AG08396 (cell line): Measurements from ENCODE around the gene COQ8B.
"Not testable (repeated sequence)": the region's sequence is repeated elsewhere in the genome, so short reads cannot be mapped to it uniquely, and the experiment has no call there.

Source experiments
- DNase-seq: peaks from one replicate; pipeline ENCODE4 v3.0.0; 2012; ENCODE audit warnings: low spot score, mixed read lengths

Gene COQ8B

DNA sequence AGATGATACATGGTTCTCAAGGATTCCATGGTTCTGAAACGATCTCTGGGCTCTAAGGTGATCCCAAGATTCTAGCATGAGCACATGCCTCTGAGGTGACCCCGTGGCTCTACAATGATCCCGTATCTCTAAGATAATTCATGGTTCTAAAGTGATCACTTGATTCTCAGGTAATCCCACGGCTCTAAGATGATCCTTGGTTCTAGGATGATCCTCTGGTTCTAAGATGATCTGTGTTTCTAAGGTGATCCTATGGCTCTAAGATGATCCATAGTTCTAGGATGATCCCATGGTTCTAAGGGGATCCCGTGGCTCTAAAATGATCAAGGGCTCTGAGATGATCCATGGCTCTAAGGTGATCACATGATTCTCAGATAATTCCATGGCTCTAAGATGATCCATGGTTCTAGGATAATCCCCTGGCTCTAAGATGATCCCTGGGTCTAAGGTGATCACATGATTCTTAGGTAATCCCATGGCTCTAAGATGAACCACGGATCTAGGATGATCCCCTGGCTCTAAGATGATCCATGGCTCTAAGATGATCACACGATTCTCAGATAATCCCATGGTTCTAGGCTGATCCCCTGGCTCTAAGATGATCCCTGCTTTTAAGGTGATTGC, 47.6 kb downstream of the COQ8B start:
- no peak for DNase-seq

DNA sequence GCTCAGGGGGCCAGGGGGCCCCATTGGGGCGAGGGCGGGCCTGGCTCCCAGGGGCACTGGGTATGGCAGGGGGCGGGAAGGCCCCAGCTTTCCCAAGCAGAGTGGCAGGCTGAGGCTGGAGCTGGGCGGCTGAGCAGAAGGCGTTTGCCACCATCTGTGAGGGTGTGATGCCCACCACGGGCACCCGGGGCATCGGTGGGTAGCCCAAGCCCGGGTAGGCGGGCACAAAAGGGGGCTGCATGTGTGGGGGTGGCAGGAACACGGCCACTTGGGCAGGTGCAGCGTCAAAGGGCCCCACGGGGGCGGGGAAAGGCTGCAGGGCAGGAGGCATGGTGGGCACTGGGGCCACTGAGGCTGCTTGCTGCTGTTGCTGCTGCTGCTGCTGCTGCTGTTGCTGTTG, 49.1 kb downstream of the COQ8B start:
- DNase-seq: no peak

- no peak for DNase-seq
These were observed 49.8 kb downstream of the COQ8B start for GRCh38 chr19:40666803-40667438.

GRCh38 chr19:40663695-40664692, 52.7 kb downstream of the COQ8B start:
- DNase-seq: no peak

GRCh38 chr19:40662925-40663694, 53.6 kb downstream of the COQ8B start:
- peak; percentile 92 for DNase-seq

GRCh38 chr19:40661616-40662015, 55.1 kb downstream of the COQ8B start:
- DNase-seq: no peak

GRCh38 chr19:40659566-40659965, 57.1 kb downstream of the COQ8B start:
- DNase-seq: no peak

DNA sequence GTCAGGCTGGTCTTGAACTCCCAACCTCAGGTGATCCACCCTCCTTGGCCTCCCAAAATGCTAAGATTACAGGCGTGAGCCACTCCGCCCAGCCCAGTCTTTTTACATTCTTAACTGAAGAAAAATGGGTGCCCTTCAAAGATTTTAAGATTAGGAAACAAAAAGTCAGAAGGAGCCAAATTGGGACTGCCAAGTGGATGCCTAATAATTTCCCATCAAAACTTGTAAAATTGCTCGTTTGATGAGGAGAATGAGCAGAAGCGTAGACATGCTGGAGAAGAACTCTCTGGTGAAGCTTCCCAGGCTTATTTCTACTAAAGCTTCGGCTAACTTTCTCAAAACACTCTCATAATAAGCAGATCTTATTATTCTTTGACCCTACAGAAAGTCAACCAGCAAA, 57.6 kb downstream of the COQ8B start:
- no peak for DNase-seq

DNA sequence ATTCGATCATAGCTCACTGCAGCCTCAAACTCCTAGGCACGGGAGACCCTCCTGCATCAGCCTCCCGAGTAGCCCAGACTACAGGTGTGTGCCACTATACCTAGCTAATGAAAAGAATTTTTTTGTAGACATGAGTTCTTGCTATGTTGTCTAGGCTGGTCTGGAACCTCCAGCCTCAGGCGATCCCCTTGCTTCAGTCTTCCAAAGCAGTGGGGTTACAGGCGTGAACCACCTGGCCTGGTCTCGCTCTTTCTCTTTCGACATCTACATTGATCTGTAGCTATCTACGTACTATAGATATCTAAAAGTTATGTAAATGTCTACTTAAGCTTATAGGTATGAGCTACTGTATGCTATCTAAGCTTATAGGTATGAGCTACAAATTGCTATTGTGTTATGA, 58.7 kb downstream of the COQ8B start:
- no peak for DNase-seq

GRCh38 chr19:40655684-40656083, 61.0 kb downstream of the COQ8B start:
- DNase-seq: not testable (repeated sequence)

GRCh38 chr19:40652303-40652702, 64.4 kb downstream of the COQ8B start:
- DNase-seq: not testable (repeated sequence)

DNA sequence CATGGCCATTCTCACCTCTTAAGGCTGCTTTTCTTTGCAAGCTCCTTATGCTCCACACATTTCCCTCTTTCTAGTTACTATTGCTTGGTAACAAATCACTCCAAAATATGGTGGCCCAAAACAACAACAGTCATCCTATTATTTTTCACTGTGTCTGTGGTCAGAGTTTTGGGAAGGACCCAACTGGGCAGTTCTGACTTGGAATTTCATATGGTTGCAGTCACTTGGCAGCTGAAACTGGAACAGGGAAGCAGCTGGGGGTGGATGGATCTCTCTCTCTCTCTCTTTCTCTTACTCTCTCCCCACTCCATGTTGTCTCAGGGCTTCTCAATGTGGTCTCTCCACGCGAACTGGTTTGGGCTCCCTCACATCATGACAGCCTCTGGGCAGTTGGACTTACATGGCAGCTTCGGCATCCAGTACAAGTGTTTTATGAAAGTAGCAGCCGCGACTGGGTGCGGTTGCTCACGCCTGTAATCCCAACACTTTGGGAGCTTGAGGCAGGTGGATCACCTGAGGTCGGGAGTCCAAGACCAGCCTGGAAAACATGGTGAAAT, 65.9 kb downstream of the COQ8B start:
- peak; percentile 70 for DNase-seq

GRCh38 chr19:40649903-40650675, 66.6 kb downstream of the COQ8B start:
- not testable (repeated sequence) for DNase-seq

DNA sequence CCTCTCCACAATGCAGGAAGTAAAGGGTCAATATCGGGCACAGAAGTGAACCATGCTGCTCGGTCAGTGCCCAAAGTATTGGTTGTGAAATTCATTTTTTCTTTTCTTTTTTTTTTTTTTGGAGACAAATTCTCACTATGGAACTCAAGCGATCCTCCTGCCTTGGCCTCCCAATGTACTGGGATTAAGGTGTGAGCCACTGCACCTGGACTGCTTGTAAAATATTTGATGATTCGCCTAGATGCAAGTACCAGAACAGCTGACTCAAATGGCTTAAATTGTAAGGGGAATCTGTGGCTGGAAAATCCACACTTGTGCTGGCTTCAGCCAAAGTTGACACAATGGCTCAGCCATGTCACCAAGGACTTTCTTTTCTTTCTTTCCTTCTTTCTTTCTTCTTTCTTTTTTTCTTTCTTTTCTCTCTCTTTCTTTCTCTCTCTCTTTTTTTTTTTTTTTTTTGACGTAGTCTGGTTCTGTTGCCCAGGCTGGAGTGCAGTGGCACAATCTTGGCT, 69.9 kb downstream of the COQ8B start:
- DNase-seq: peak; percentile 8

GRCh38 chr19:40642757-40643305, 73.9 kb downstream of the COQ8B start:
- DNase-seq: no peak

DNA sequence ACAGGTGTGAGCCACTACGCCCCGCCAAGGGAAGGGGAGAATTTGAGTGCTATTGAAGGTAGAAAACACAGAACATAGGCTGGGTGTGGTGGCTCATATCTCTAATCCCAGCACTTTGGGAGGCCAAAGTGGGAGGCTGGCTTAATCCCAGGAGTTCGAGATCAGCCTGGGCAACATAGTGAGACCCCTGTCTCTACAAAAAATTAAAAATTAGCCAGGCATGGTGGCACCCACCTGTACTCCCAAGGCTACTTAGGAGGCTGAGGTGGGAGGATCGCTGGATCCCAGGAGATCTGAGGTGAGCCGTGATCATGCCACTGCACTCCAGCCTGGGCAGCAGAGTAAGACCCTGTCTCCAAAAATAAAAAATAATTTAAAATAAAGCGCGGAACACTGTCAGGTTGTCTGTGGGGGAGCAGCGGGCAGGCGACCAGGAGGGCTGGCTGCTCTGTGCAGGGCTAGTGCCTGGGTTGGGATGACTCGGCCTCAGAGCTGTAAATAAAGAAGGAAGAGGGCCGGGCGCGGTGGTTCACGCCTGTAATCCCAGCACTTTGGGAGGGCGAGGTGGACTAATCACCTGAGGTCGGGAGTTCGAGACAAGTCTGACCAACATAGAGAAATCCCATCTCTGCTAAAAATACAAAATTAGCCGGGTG, 74.5 kb downstream of the COQ8B start:
- no peak for DNase-seq
